Smooth muscle cell (in vitro differentiated cells): ENCODE results near the gene FAIM2. TPM values are rescaled to one million over a fixed set of nuclear protein-coding genes. Genes with fewer than 3 reads are reported as not detected.

Experiments used
- DNase-seq: peaks from one replicate; lab custom pipeline; 2025; ENCODE audit not compliant: unreplicated experiment; lab: John Stamatoyannopoulos, UW
- H2AFZ ChIP-seq: fragments of 200-600 bp; sonication (generic); 2 replicates; pipeline ENCODE4 v1.6.0; 2016; ENCODE audit warnings: antibody characterized with exemption, low read depth, mild to moderate bottlenecking
- H3F3A ChIP-seq: fragments of 200-600 bp; sonication (generic); 2 replicates; pipeline ENCODE4 v1.6.0; 2017; ENCODE audit warnings: antibody characterized with exemption, low read depth
- H3K27ac ChIP-seq: fragments of 200-600 bp; sonication (generic); 2 replicates; pipeline ENCODE4 v1.5.1; 2016; ENCODE audit warnings: low read depth, mild to moderate bottlenecking
- H3K27me3 ChIP-seq: fragments of 200-600 bp; sonication (generic); 2 replicates; pipeline ENCODE4 v1.6.1; 2016; ENCODE audit warnings: low read depth, mild to moderate bottlenecking
- H3K36me3 ChIP-seq: fragments of 200-600 bp; sonication (generic); 2 replicates; pipeline ENCODE4 v1.5.1; 2016; ENCODE audit warnings: low read depth
- H3K4me1 ChIP-seq: fragments of 200-600 bp; sonication (generic); 2 replicates; pipeline ENCODE4 v1.5.1; 2016; ENCODE audit warnings: low read depth
- H3K4me2 ChIP-seq: fragments of 200-600 bp; sonication (generic); 2 replicates; pipeline ENCODE4 v1.6.0; 2016; ENCODE audit warnings: mild to moderate bottlenecking
- H3K4me3 ChIP-seq: fragments of 200-600 bp; sonication (generic); 2 replicates; pipeline ENCODE4 v1.5.1; 2016; ENCODE audit warnings: mild to moderate bottlenecking
- H3K79me2 ChIP-seq: fragments of 200-600 bp; sonication (generic); 2 replicates; pipeline ENCODE4 v1.6.0; 2016; ENCODE audit warnings: low read depth, mild to moderate bottlenecking
- H3K9ac ChIP-seq: fragments of 200-600 bp; sonication (generic); 2 replicates; pipeline ENCODE4 v1.6.0; 2016; ENCODE audit warnings: low read depth
- H3K9me3 ChIP-seq: fragments of 200-600 bp; sonication (generic); replicated peaks from 2 replicates; pipeline ENCODE4 v1.5.1; 2016; ENCODE audit warnings: low read depth
- H4K20me1 ChIP-seq: fragments of 200-600 bp; sonication (generic); 2 replicates; pipeline ENCODE4 v1.6.0; 2016; ENCODE audit warnings: low read depth
- CTCF ChIP-seq: fragments of 200-600 bp; sonication (generic); IDR thresholded peaks from 2 replicates; pipeline ENCODE4 v1.5.1; 2017; ENCODE audit warnings: borderline replicate concordance, mild to moderate bottlenecking, antibody characterized with exemption; ENCODE audit not compliant: insufficient read depth, poor library complexity, severe bottlenecking
- WGBS: methylation state at CpG from one replicate; pipeline ENCODE4 v1.1.7; 2016; ENCODE audit warnings: low lambda C conversion rate; 5-methylcytosine and 5-hydroxymethylcytosine counted together
- polyA plus RNA-seq: library from polyadenylated mRNA; unstranded; fragments of >200 nt; fragmentation: Nextera tagmentation; extraction: Ambion mirVana; gene quantifications from 2 replicates; pipeline ENCODE4 v1.2.1, GENCODE V29; 2016
- total RNA-seq: library from RNA; depleted of rRNA; stranded (reverse); fragments of >200 nt; gene quantifications from 2 replicates; pipeline ENCODE4 v1.2.3, GENCODE V29; 2014

The FAIM2 gene
- total and polyA plus RNA-seq, 2 experiments from 2014 or later = 0.67 to 1.2 TPM

- Histone ChIP-seq H3K36me3 (no peaks in the 10 kb centered on the region), H3K27me3 (no peaks in the 10 kb centered on the region), H3F3A (peaks cover 9% of the 10 kb centered on the region), H3K9ac (no peak overlapping the region), H3K27ac (peak overlapping the region; percentile 80), H3K79me2 (no peaks in the 10 kb centered on the region), H3K4me3 (no peak overlapping the region), H4K20me1 (no peaks in the 10 kb centered on the region), H3K4me2 (peak overlapping the region; percentile 88), H3K4me1 (peaks cover 38% of the 10 kb centered on the region), H3K9me3 (no peaks in the 10 kb centered on the region), H2AFZ (no peak overlapping the region)
- WGBS = 64% methylated on average over 3 of the region's 4 CpGs
- no peak for TF ChIP-seq CTCF
- DNase-seq = no peak
Observed at GRCh38 chr12:49825971-49826421, 77.7 kb downstream of the FAIM2 start.

- Histone ChIP-seq H2AFZ (no peak overlapping the region), H3K9me3 (no peaks in the 10 kb centered on the region), H3K36me3 (no peaks in the 10 kb centered on the region), H4K20me1 (no peaks in the 10 kb centered on the region), H3K9ac (no peak overlapping the region), H3K4me1 (peaks cover 38% of the 10 kb centered on the region), H3K4me3 (no peak overlapping the region), H3K27me3 (no peaks in the 10 kb centered on the region), H3K4me2 (peak overlapping the region; percentile 88), H3K79me2 (no peaks in the 10 kb centered on the region), H3K27ac (peak overlapping the region; percentile 80), H3F3A (peaks cover 9% of the 10 kb centered on the region)
- 40% methylated on average over 5 of the region's 5 CpGs for WGBS
- DNase-seq = no peak
- no peak for TF ChIP-seq CTCF
Observed at GRCh38 chr12:49825360-49825970, 78.2 kb downstream of the FAIM2 start.

- no peak overlapping the region for H3K4me3 ChIP-seq
Observed at GRCh38 chr12:49824895-49825294, 78.8 kb downstream of the FAIM2 start.

More at GRCh38 chr12:49824895-49825294, 78.8 kb downstream of the FAIM2 start:
- peaks cover 9% of the 10 kb centered on the region for H3F3A ChIP-seq
- no peak overlapping the region for H3K9ac ChIP-seq
- H3K27me3 ChIP-seq = no peaks in the 10 kb centered on the region
- DNase-seq = no peak
- H3K4me1 ChIP-seq = peaks cover 38% of the 10 kb centered on the region
- 44% methylated on average over 4 of the region's 4 CpGs for WGBS
- H4K20me1 ChIP-seq = no peaks in the 10 kb centered on the region
- H3K36me3 ChIP-seq = no peaks in the 10 kb centered on the region
- H2AFZ ChIP-seq = no peak overlapping the region
- no peaks in the 10 kb centered on the region for H3K9me3 ChIP-seq
- H3K79me2 ChIP-seq = no peaks in the 10 kb centered on the region
- H3K4me2 ChIP-seq = peak overlapping the region; percentile 88
- peak overlapping the region; percentile 80 for H3K27ac ChIP-seq
- TF ChIP-seq CTCF = no peak
